Nephron progenitor cell (in vitro differentiated cells): Measurements from ENCODE around the gene KCNC1.

Source experiments
- DNase-seq: peaks from one replicate; pipeline ENCODE4 v3.0.0; 2021
- H3K27ac Mint-ChIP-seq: 2 replicates; pipeline ENCODE4 v1.8.0; 2021; ENCODE audit warnings: mild to moderate bottlenecking, moderate library complexity, mixed read lengths
- H3K27me3 Mint-ChIP-seq: 2 replicates; pipeline ENCODE4 v1.8.0; 2021; ENCODE audit warnings: mild to moderate bottlenecking, low read depth, mixed read lengths; ENCODE audit not compliant: poor library complexity
- H3K36me3 Mint-ChIP-seq: 2 replicates; pipeline ENCODE4 v1.8.0; 2021; ENCODE audit warnings: low read depth, mixed read lengths
- H3K4me1 Mint-ChIP-seq: 2 replicates; pipeline ENCODE4 v1.8.0; 2021; ENCODE audit warnings: mixed read lengths
- H3K4me3 Mint-ChIP-seq: 2 replicates; pipeline ENCODE4 v1.8.0; 2021; ENCODE audit warnings: mild to moderate bottlenecking, moderate library complexity, mixed read lengths
- H3K9me3 Mint-ChIP-seq: 2 replicates; pipeline ENCODE4 v1.8.0; 2021; ENCODE audit warnings: mild to moderate bottlenecking, moderate library complexity, mixed read lengths
- CTCF ChIP-seq: fragments of 200-600 bp; sonication (generic); IDR thresholded peaks from 2 replicates; pipeline ENCODE4 v1.5.0; 2021; ENCODE audit warnings: antibody characterized with exemption

The KCNC1 gene

GRCh38 chr11:17765356-17766072, 30.9 kb downstream of the KCNC1 start:
- no peak for TF ChIP-seq CTCF
- H3K27ac Mint-ChIP-seq = no peak overlapping the region
- H3K4me1 Mint-ChIP-seq = peaks cover 56% of the 10 kb centered on the region
- no peak overlapping the region for H3K4me3 Mint-ChIP-seq
- DNase-seq = peak; percentile 43
- H3K27me3 Mint-ChIP-seq = peaks cover 31% of the 10 kb centered on the region
- no peaks in the 10 kb centered on the region for H3K36me3 Mint-ChIP-seq
- H3K9me3 Mint-ChIP-seq = no peaks in the 10 kb centered on the region

- no peak for TF ChIP-seq CTCF
- H3K36me3 Mint-ChIP-seq = no peaks in the 10 kb centered on the region
- peaks cover 34% of the 10 kb centered on the region for H3K27me3 Mint-ChIP-seq
- H3K27ac Mint-ChIP-seq = no peak overlapping the region
- peaks cover 61% of the 10 kb centered on the region for H3K4me1 Mint-ChIP-seq
- no peak for DNase-seq
- no peaks in the 10 kb centered on the region for H3K9me3 Mint-ChIP-seq
- no peak overlapping the region for H3K4me3 Mint-ChIP-seq
Measured at GRCh38 chr11:17766073-17766359, 31.4 kb downstream of the KCNC1 start.

- Mint-ChIP-seq H3K9me3 (no peaks in the 10 kb centered on the region), H3K36me3 (no peaks in the 10 kb centered on the region), H3K27ac (no peak overlapping the region), H3K27me3 (peaks cover 35% of the 10 kb centered on the region), H3K4me3 (no peak overlapping the region), H3K4me1 (peaks cover 67% of the 10 kb centered on the region)
- peak; percentile 0 for DNase-seq
- no peak for TF ChIP-seq CTCF
Measured at GRCh38 chr11:17766590-17766989, 32.0 kb downstream of the KCNC1 start.

- DNase-seq = peak; percentile 4
- Mint-ChIP-seq H3K27me3 (peaks cover 32% of the 10 kb centered on the region), H3K9me3 (no peaks in the 10 kb centered on the region), H3K4me1 (peaks cover 71% of the 10 kb centered on the region), H3K36me3 (no peaks in the 10 kb centered on the region), H3K4me3 (no peak overlapping the region), H3K27ac (no peak overlapping the region)
- no peak for TF ChIP-seq CTCF
Measured at GRCh38 chr11:17767301-17767885, 32.8 kb downstream of the KCNC1 start.

GRCh38 chr11:17767914-17768313, 33.3 kb downstream of the KCNC1 start:
- Mint-ChIP-seq H3K4me1 (peaks cover 71% of the 10 kb centered on the region), H3K27me3 (peaks cover 32% of the 10 kb centered on the region), H3K27ac (no peak overlapping the region), H3K9me3 (no peaks in the 10 kb centered on the region), H3K4me3 (no peak overlapping the region), H3K36me3 (no peaks in the 10 kb centered on the region)
- no peak for DNase-seq
- no peak for TF ChIP-seq CTCF

- no peak overlapping the region for H3K4me3 Mint-ChIP-seq
- DNase-seq = no peak
- H3K27ac Mint-ChIP-seq = no peak overlapping the region
Measured at GRCh38 chr11:17768547-17768946, 34.0 kb downstream of the KCNC1 start.

More at GRCh38 chr11:17768547-17768946, 34.0 kb downstream of the KCNC1 start:
- no peak for TF ChIP-seq CTCF
- peaks cover 71% of the 10 kb centered on the region for H3K4me1 Mint-ChIP-seq
- no peaks in the 10 kb centered on the region for H3K36me3 Mint-ChIP-seq
- H3K27me3 Mint-ChIP-seq = peaks cover 35% of the 10 kb centered on the region
- no peaks in the 10 kb centered on the region for H3K9me3 Mint-ChIP-seq
